Aorta (tissue), 5 donors: ENCODE results near the gene NTN5. TPM values are rescaled to one million over a fixed set of nuclear protein-coding genes. Genes with fewer than 3 reads are reported as not detected.
A peak's percentile ranks its signal among the peaks of the same experiment; 100 is the strongest.

Experiments
- ATAC-seq: fragments of 200-7000 bp; cut with Tn5 transposase; one replicate; pipeline ENCODE4 v1.9.1; 2022; ENCODE audit warnings: moderate library complexity; ENCODE audit not compliant: low FRiP score
- DNase-seq, 2 donors: peaks; one replicate each; pipeline ENCODE4 v3.0.0-alpha.2; 2020
- H3K27ac ChIP-seq, 2 donors: one replicate each; pipeline ENCODE4 v1.5.1; 2013; ENCODE audit warnings: low read length in 2 of 2, mild to moderate bottlenecking in 2 of 2, moderate library complexity in 2 of 2, control low read depth in 1 of 2, inconsistent platforms in 1 of 2, low read depth in 1 of 2
- H3K27me3 ChIP-seq, 2 donors: one replicate each; pipeline ENCODE4 v1.6.1; 2013; ENCODE audit warnings: control low read depth in 1 of 2, low read length in 1 of 2, mild to moderate bottlenecking in 1 of 2, moderate library complexity in 1 of 2; ENCODE audit not compliant: insufficient read depth in 2 of 2, control insufficient read depth in 1 of 2
- H3K36me3 ChIP-seq, 2 donors: one replicate each; pipeline ENCODE4 v1.6.1; 2013; ENCODE audit warnings: control low read depth in 1 of 2, low read length in 1 of 2, mild to moderate bottlenecking in 1 of 2; ENCODE audit not compliant: insufficient read depth in 2 of 2, control insufficient read depth in 1 of 2
- H3K4me1 ChIP-seq, 2 donors: one replicate each; pipeline ENCODE4 v1.6.1; 2013; ENCODE audit warnings: low read length in 2 of 2, control low read depth in 1 of 2, mild to moderate bottlenecking in 1 of 2, moderate library complexity in 1 of 2; ENCODE audit not compliant: insufficient read depth in 2 of 2, control insufficient read depth in 1 of 2
- H3K4me3 ChIP-seq, 2 donors: one replicate each; pipeline ENCODE4 v1.5.1; 2013; ENCODE audit warnings: low read length in 2 of 2, control low read depth in 1 of 2, mild to moderate bottlenecking in 1 of 2
- H3K9me3 ChIP-seq: one replicate; pipeline ENCODE4 v1.6.1; 2013; ENCODE audit warnings: mild to moderate bottlenecking, low read length; ENCODE audit not compliant: control insufficient read depth
- whole genome bisulfite sequencing, 2 donors: extraction: QIAGEN DNeasy Blood & Tissue Kit; methylation state at CpG; one replicate each; pipeline ENCODE4 v1.1.7; 2013; 5-methylcytosine and 5-hydroxymethylcytosine counted together
- intact Hi-C, 2 donors: fragments of 100-400 bp; cut with DNase I; formaldehyde crosslinking; loops; one replicate each; pipeline versions ENCODE4 v1.14.2 to v1.15.0; 2022
- polyA plus RNA-seq, 2 donors: library from polyadenylated mRNA; stranded (reverse); fragments of 200-250 nt; gene quantifications; one replicate each; pipeline ENCODE4 v1.2.3, GENCODE V29; 2013
- total RNA-seq, 2 donors: library from RNA; stranded (reverse); fragmentation: NEBNext Ultra II Directional; extraction: Animal tissue kit (Norgen Biotek cat#: 25700); gene quantifications; one replicate each; pipeline ENCODE4 v1.2.1, GENCODE V29; 2021
- donor health status: healthy with polysubstance abuse.
- donor health status: Bipolar disorder and iron deficiency.
- donor health status: DM: no; HTN: no; CAD: no.
- donor health status: DM: no; HTN: no; CAD: no.
- donor health status: DM: yes; HTN: yes; CAD: no.

The NTN5 gene
- total and polyA plus RNA-seq, 4 donors: 0.52 to 2.0 (median 0.96) TPM; not detected in 1

- ATAC-seq: peak; percentile 17
- Histone ChIP-seq H3K27me3 (no peaks in the 10 kb centered on the region), H3K9me3 (no peaks in the 10 kb centered on the region), H3K4me1 (no peaks in the 10 kb centered on the region), H3K36me3 (peaks cover 0 to 10% of the 10 kb centered on the region in 2 donors), H3K4me3 (no peak overlapping the region), H3K27ac (no peak overlapping the region)
- WGBS, 2 donors: 73 to 77% methylated on average over 39 of the region's 39 CpGs
- intact Hi-C loops: no loop called here
- DNase-seq: peak in 1 of 2 donors; percentile 79
Measured at GRCh38 chr19:48613024-48613851, 59.6 kb downstream of the NTN5 start.

- 89 to 92% methylated on average over 14 of the region's 14 CpGs for WGBS, 2 donors
- H3K9me3 ChIP-seq: no peaks in the 10 kb centered on the region
- H3K4me3 ChIP-seq: no peak overlapping the region
- DNase-seq (no peak), ATAC-seq (no peak)
- no peaks in the 10 kb centered on the region for H3K27me3 ChIP-seq
- intact Hi-C loops: no loop called here
- H3K4me1 ChIP-seq: no peaks in the 10 kb centered on the region
- H3K27ac ChIP-seq: no peak overlapping the region
- H3K36me3 ChIP-seq: peaks cover 0 to 10% of the 10 kb centered on the region in 2 donors
Measured at GRCh38 chr19:48611872-48612271, 60.9 kb downstream of the NTN5 start.

Other genes with a start within 250 kb of the NTN5 start
- gene GRWD1, start 227.0 kb downstream of the NTN5 start, total RNA-seq: 10 to 100 TPM; 21.4 to 25.8 TPM
- 1 to 10 TPM; 7.0 to 9.0 TPM for gene GRWD1, start 227.0 kb downstream of the NTN5 start, polyA plus RNA-seq
- gene KCNJ14, start 217.4 kb downstream of the NTN5 start, total RNA-seq: 1 to 10 TPM; 1.1 TPM
- under 1 TPM in 1 of 2 donors, not detected in 1; 0.36 TPM for gene KCNJ14, start 217.4 kb downstream of the NTN5 start, polyA plus RNA-seq
- 10 to 100 TPM; 56.8 to 61.2 TPM for gene CYTH2, start 203.6 kb downstream of the NTN5 start, total RNA-seq
- gene CYTH2, start 203.6 kb downstream of the NTN5 start, polyA plus RNA-seq: 10 to 100 TPM; 32.7 to 76.6 TPM
- 1 to 10 TPM in 1 of 2 donors, under 1 TPM in 1; 0.71 to 4.2 TPM for gene LMTK3, start 161.2 kb downstream of the NTN5 start, total RNA-seq
- 1 to 10 TPM in 1 of 2 donors, under 1 TPM in 1; 0.51 to 1.3 TPM for gene LMTK3, start 161.2 kb downstream of the NTN5 start, polyA plus RNA-seq
- gene SULT2B1, start 120.8 kb downstream of the NTN5 start, total RNA-seq: not detected
- 1 to 10 TPM in 1 of 2 donors, not detected in 1; 2.1 TPM for gene SULT2B1, start 120.8 kb downstream of the NTN5 start, polyA plus RNA-seq
- gene SPACA4, start 66.3 kb downstream of the NTN5 start, total RNA-seq: not detected
- under 1 TPM in 1 of 2 donors, not detected in 1; 0.18 TPM for gene SPACA4, start 66.3 kb downstream of the NTN5 start, polyA plus RNA-seq
- under 1 TPM in 1 of 2 donors, not detected in 1; 0.45 TPM for gene FAM83E, start 57.9 kb downstream of the NTN5 start, total RNA-seq
- gene FAM83E, start 57.9 kb downstream of the NTN5 start, polyA plus RNA-seq: 10 to 100 TPM in 1 of 2 donors, under 1 TPM in 1; 0.74 to 12.3 TPM
- 100 to 1,000 TPM; 900 to 909 TPM for gene RPL18, start 53.8 kb downstream of the NTN5 start, total RNA-seq
- gene RPL18, start 53.8 kb downstream of the NTN5 start, polyA plus RNA-seq: 1,000 to 10,000 TPM; 2,172 to 2,376 TPM
- gene SPHK2, start 53.5 kb downstream of the NTN5 start, total RNA-seq: 10 to 100 TPM; 14.6 to 17.9 TPM
- 10 to 100 TPM; 21.5 to 25.4 TPM for gene SPHK2, start 53.5 kb downstream of the NTN5 start, polyA plus RNA-seq
- 10 to 100 TPM in 1 of 2 donors, 1 to 10 TPM in 1; 1.5 to 10.7 TPM for gene DBP, start 35.6 kb downstream of the NTN5 start, total RNA-seq
- gene DBP, start 35.6 kb downstream of the NTN5 start, polyA plus RNA-seq: 1 to 10 TPM; 5.3 to 6.8 TPM
- gene CA11, start 26.8 kb downstream of the NTN5 start, total RNA-seq: 10 to 100 TPM in 1 of 2 donors, 1 to 10 TPM in 1; 6.4 to 12.0 TPM
- 10 to 100 TPM; 13.9 to 59.5 TPM for gene CA11, start 26.8 kb downstream of the NTN5 start, polyA plus RNA-seq
- not detected for gene FUT2, start 23.0 kb upstream of the NTN5 start, total RNA-seq
- 1 to 10 TPM in 1 of 2 donors, not detected in 1; 2.8 TPM for gene FUT2, start 23.0 kb upstream of the NTN5 start, polyA plus RNA-seq
- gene MAMSTR, start 46.7 kb upstream of the NTN5 start, total RNA-seq: 1 to 10 TPM in 1 of 2 donors, under 1 TPM in 1; 0.58 to 3.7 TPM
- 1 to 10 TPM in 1 of 2 donors, under 1 TPM in 1; 1.00 to 3.3 TPM for gene MAMSTR, start 46.7 kb upstream of the NTN5 start, polyA plus RNA-seq
- 10 to 100 TPM; 15.4 to 31.2 TPM for gene RASIP1, start 67.6 kb upstream of the NTN5 start, total RNA-seq
- gene RASIP1, start 67.6 kb upstream of the NTN5 start, polyA plus RNA-seq: 1 to 10 TPM; 1.8 to 3.4 TPM
- 1 to 10 TPM in 1 of 2 donors, under 1 TPM in 1; 0.66 to 1.6 TPM for gene IZUMO1, start 73.9 kb upstream of the NTN5 start, total RNA-seq
- gene IZUMO1, start 73.9 kb upstream of the NTN5 start, polyA plus RNA-seq: under 1 TPM in 1 of 2 donors, not detected in 1; 0.10 TPM
- gene FUT1, start 79.6 kb upstream of the NTN5 start, total RNA-seq: 1 to 10 TPM; 2.3 to 4.4 TPM
- under 1 TPM in 1 of 2 donors, not detected in 1; 0.05 TPM for gene FUT1, start 79.6 kb upstream of the NTN5 start, polyA plus RNA-seq
- gene FGF21, start 82.5 kb upstream of the NTN5 start, total RNA-seq: not detected
- gene FGF21, start 82.5 kb upstream of the NTN5 start, polyA plus RNA-seq: not detected
- gene BCAT2, start 138.0 kb upstream of the NTN5 start, total RNA-seq: 10 to 100 TPM; 22.4 to 29.5 TPM
- 10 to 100 TPM; 22.5 to 61.6 TPM for gene BCAT2, start 138.0 kb upstream of the NTN5 start, polyA plus RNA-seq
- 10 to 100 TPM; 13.7 to 16.1 TPM for gene HSD17B14, start 163.5 kb upstream of the NTN5 start, total RNA-seq
- gene HSD17B14, start 163.5 kb upstream of the NTN5 start, polyA plus RNA-seq: 10 to 100 TPM; 14.3 to 18.9 TPM
- gene PLEKHA4, start 195.6 kb upstream of the NTN5 start, total RNA-seq: 10 to 100 TPM; 94.9 to 97.2 TPM
- gene PLEKHA4, start 195.6 kb upstream of the NTN5 start, polyA plus RNA-seq: 100 to 1,000 TPM; 193 to 223 TPM
- 100 to 1,000 TPM in 1 of 2 donors, 10 to 100 TPM in 1; 57.2 to 182 TPM for gene PPP1R15A, start 199.4 kb upstream of the NTN5 start, total RNA-seq
- gene PPP1R15A, start 199.4 kb upstream of the NTN5 start, polyA plus RNA-seq: 10 to 100 TPM; 64.9 to 95.4 TPM
- gene TULP2, start 225.7 kb upstream of the NTN5 start, total RNA-seq: 1 to 10 TPM in 1 of 2 donors, under 1 TPM in 1; 0.84 to 1.3 TPM
- gene TULP2, start 225.7 kb upstream of the NTN5 start, polyA plus RNA-seq: not detected
- 100 to 1,000 TPM; 276 to 380 TPM for gene NUCB1, start 227.3 kb upstream of the NTN5 start, total RNA-seq
- 100 to 1,000 TPM in 1 of 2 donors, 10 to 100 TPM in 1; 82.9 to 375 TPM for gene NUCB1, start 227.3 kb upstream of the NTN5 start, polyA plus RNA-seq